Measurements from ENCODE around the gene FFAR4.

The FFAR4 gene

GRCh38 chr10:93600446-93601145 is 34.1 kb downstream of the FFAR4 start:
- no peak for DNase-seq (ENCODE audit: low spot score)

GRCh38 chr10:93601146-93601773 is 34.8 kb downstream of the FFAR4 start, which contains the start of gene RBP4:
TSS of gene RBP4 (minus strand) at chr10:93601235. CDS start at chr10:93601028, 207 bp downstream.
- no peak for DNase-seq (ENCODE audit: low spot score)

- no peak for DNase-seq (ENCODE audit: low spot score)
Observed at GRCh38 chr10:93601774-93602162, 35.3 kb downstream of the FFAR4 start.

- DNase-seq (ENCODE audit: low spot score) = no peak
Observed at GRCh38 chr10:93603023-93603422, 36.6 kb downstream of the FFAR4 start.

GRCh38 chr10:93604146-93604545 is 37.7 kb downstream of the FFAR4 start:
- DNase-seq (ENCODE audit: low spot score) = no peak

GRCh38 chr10:93608421-93608820 is 42.0 kb downstream of the FFAR4 start:
- DNase-seq (ENCODE audit: low spot score) = no peak

GRCh38 chr10:93612311-93612710 is 45.8 kb downstream of the FFAR4 start, which contains the start of gene PDE6C:
TSS of gene PDE6C (plus strand) at chr10:93612537. CDS start at chr10:93612726, 189 bp downstream.
- no peak for DNase-seq (ENCODE audit: low spot score)

GRCh38 chr10:93613126-93613525 is 46.7 kb downstream of the FFAR4 start:
- DNase-seq (ENCODE audit: low spot score) = no peak

GRCh38 chr10:93614101-93614825 is 47.8 kb downstream of the FFAR4 start:
- DNase-seq (ENCODE audit: low spot score) = no peak

GRCh38 chr10:93615576-93616235 is 49.2 kb downstream of the FFAR4 start:
- DNase-seq (ENCODE audit: low spot score) = no peak

- no peak for DNase-seq (ENCODE audit: low spot score)
Observed at GRCh38 chr10:93620925-93621324, 54.5 kb downstream of the FFAR4 start.

- no peak for DNase-seq (ENCODE audit: low spot score)
Observed at GRCh38 chr10:93622942-93623341, 56.5 kb downstream of the FFAR4 start.

- DNase-seq (ENCODE audit: low spot score) = no peak
Observed at GRCh38 chr10:93628858-93629257, 62.4 kb downstream of the FFAR4 start.

GRCh38 chr10:93629647-93630305 is 63.3 kb downstream of the FFAR4 start:
- DNase-seq (ENCODE audit: low spot score) = no peak

GRCh38 chr10:93630625-93631557 is 64.4 kb downstream of the FFAR4 start:
- no peak for DNase-seq (ENCODE audit: low spot score)

Data from SW480 (cell line).